HepG2 (cell line): Measurements from ENCODE around the gene DDX4.

Source experiments
- RAD21 ChIP-seq: fragments of 450-650 bp; formaldehyde crosslinking; IDR thresholded peaks from 2 replicates; pipeline ENCODE4 v1.5.0; 2020; ENCODE audit warnings: mild to moderate bottlenecking
- SMAD1 ChIP-seq: sonication (generic); formaldehyde crosslinking; IDR thresholded peaks from 2 replicates; pipeline ENCODE4 v1.4.0; 2020; ENCODE audit warnings: missing genetic modification reagents, low read depth, mild to moderate bottlenecking, borderline replicate concordance
- TCF7L2 ChIP-seq: IDR thresholded peaks from 2 replicates; pipeline ENCODE4 v1.6.1; 2011; ENCODE audit warnings: mild to moderate bottlenecking, low read depth, low read length, moderate library complexity
- ZNF274 ChIP-seq: sonication (generic); formaldehyde crosslinking; IDR thresholded peaks from 2 replicates; pipeline ENCODE4 v1.5.1; 2020; ENCODE audit warnings: mild to moderate bottlenecking, missing genetic modification reagents
- ZNF768 ChIP-seq: sonication (generic); formaldehyde crosslinking; IDR thresholded peaks from 2 replicates; pipeline ENCODE4 v1.4.0; 2020; ENCODE audit warnings: missing genetic modification reagents
- TF ChIP-seq, protein P1 (sequence below): IDR thresholded peaks from 2 replicates; pipeline ENCODE4 v1.6.1; 2012; ENCODE audit warnings: low read length, improper control_type of control experiment

DNA sequence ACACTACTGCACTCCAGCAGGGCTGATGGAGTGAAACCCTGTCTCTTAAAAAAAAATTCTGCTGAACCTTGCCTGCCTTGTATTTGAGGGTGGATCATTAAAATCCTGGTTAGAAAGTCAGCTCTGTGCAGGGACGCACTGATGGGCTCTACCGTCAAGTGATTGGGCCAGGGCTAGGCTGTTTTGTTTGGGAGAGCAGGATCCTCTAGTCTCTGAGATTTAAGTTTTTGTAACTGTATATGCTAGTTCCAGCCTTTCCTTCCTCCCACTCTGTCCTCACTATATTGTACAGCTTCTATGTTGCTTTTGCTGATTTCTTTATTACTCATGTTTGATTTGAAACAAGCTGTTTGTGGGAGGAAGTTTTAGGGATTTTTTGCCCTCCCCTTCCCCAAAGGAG, 11.5 kb downstream of the DDX4 start:
- TF ChIP-seq TCF7L2 (no peak), ZNF768 (CRISPR knock-in tag) (no peak), RAD21 (no peak), ZNF274 (CRISPR knock-in tag) (no peak), SMAD1 (CRISPR knock-in tag) (no peak)
- TF ChIP-seq, protein P1, sequence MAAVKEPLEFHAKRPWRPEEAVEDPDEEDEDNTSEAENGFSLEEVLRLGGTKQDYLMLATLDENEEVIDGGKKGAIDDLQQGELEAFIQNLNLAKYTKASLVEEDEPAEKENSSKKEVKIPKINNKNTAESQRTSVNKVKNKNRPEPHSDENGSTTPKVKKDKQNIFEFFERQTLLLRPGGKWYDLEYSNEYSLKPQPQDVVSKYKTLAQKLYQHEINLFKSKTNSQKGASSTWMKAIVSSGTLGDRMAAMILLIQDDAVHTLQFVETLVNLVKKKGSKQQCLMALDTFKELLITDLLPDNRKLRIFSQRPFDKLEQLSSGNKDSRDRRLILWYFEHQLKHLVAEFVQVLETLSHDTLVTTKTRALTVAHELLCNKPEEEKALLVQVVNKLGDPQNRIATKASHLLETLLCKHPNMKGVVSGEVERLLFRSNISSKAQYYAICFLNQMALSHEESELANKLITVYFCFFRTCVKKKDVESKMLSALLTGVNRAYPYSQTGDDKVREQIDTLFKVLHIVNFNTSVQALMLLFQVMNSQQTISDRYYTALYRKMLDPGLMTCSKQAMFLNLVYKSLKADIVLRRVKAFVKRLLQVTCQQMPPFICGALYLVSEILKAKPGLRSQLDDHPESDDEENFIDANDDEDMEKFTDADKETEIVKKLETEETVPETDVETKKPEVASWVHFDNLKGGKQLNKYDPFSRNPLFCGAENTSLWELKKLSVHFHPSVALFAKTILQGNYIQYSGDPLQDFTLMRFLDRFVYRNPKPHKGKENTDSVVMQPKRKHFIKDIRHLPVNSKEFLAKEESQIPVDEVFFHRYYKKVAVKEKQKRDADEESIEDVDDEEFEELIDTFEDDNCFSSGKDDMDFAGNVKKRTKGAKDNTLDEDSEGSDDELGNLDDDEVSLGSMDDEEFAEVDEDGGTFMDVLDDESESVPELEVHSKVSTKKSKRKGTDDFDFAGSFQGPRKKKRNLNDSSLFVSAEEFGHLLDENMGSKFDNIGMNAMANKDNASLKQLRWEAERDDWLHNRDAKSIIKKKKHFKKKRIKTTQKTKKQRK, result no peak
